ENCODE data around the gene SDC4.

The SDC4 gene

DNA sequence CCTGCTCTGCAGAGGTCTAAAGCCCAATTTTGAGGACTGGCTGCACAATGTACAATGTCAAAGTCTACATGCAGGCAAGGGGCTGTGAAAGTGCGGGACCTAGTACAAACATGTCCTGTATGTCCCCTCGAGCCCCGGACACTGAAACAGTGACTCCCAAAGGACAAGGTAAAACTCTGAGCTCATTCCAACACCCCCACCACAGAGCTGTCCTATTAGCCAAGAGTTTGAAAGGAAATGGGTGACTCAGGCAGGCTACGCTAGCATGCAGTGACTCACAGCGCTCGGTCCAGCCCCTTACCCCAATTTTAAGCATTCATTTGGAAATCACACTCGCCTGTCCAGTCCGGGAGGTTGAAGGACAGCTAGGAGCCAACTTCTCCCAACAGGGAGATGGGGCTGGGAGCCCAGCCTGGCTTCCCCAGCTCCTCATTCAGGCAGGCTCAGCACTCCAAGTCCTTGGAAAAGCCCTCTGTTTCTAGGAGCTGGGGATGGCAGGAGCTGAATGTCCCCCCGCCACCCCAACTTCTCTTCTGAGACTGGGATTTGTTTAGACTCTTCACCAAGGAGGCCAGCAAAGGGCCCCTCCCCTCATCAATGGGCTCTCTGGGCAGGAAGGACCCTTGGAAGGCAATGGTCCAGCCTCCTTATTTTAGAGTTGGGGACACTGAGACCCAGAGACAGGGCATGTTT, 3.9 kb downstream of the SDC4 start:
- no peak for DNase-seq (ENCODE audit: low read depth in 2 of 3, low spot score in 1 of 3)

DNA sequence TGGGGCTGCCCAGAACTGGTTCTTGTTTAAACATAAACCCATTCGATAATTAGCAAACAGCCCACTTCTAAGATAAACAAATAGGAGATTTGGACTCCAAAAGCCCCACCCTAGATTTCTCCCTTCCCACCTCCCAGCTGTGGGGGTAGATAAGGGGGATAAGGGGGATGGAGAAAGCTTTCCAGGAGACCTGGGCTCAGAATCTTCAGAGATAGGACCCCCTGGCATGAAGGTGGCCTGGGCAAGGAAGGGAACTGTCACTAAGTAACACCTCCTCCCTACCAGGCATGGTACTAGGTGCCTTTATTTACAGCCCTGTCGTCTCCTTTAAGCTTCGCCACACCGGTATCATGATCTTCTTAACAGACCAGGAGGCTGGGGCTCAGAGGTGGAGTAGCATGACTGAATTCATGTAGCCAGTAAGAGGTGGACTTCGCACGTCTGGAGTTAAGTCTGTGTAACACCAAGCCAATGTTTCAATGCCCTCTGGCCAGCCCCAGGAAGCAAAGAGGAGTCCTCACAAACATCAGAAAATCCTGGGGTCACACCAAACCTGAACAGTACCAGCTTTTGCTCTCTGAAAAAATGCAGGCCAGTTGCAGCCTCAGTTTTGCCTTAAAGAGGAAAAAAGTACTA, 4.6 kb downstream of the SDC4 start:
- no peak for DNase-seq (ENCODE audit: low read depth in 2 of 3, low spot score in 1 of 3)

GRCh38 chr20:45342855-45343531, 5.2 kb downstream of the SDC4 start:
- DNase-seq (ENCODE audit: low read depth in 2 of 3, low spot score in 1 of 3): no peak

GRCh38 chr20:45341939-45342854, 6.0 kb downstream of the SDC4 start:
- DNase-seq (ENCODE audit: low read depth in 2 of 3, low spot score in 1 of 3): no peak

GRCh38 chr20:45341579-45341938, 6.7 kb downstream of the SDC4 start:
- DNase-seq (ENCODE audit: low read depth in 2 of 3, low spot score in 1 of 3): no peak

- no peak for DNase-seq (ENCODE audit: low read depth in 2 of 3, low spot score in 1 of 3)
Observed at GRCh38 chr20:45340951-45341350, 7.3 kb downstream of the SDC4 start.

DNA sequence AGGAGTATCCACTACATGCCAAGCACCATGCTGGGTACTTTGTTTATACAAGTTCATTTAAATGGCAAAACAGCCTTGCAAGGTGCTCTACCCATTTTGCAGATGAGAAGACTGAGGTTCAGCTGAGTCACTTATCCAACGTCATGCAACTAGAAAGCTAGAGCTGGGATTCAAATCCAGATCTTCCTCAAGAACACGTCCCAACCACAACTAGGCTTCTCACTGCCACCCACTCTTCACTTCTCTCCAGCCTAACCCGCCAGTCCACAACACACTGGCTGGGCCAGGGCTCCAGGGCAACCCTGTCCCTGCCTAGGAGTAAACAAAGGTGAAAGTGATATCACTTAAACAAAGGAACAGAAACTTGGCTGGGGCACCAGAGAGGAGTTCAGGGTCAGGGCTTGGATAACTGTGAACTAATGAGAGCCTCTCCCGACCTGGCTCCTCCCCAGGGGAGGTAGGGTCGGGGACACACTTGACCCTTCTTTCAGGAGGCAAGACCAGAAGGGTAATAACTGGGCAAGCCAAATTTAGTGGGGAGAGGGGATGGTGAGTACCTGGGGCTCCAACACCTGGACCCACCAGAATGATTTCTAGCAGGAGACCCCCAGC, 7.9 kb downstream of the SDC4 start:
- DNase-seq (ENCODE audit: low read depth in 2 of 3, low spot score in 1 of 3): no peak

DNA sequence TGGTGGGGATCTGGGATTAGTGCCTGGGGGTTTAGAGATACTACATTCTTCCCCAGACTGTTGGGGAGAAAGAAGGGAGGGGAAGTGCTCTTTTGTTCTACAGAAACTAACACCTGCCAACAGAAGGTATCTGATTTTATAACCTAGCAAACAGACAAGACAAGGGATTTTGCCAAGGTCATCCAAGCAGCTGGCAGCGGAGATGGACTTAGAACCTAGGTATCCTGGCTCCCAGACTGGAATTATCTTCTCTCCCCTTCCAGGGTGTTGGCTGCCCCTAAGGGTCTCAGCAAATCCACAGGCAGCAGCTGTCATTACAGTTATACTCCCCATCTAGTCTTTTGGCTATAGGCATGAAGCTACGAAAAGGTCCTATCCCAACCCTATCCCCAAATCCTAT, 8.4 kb downstream of the SDC4 start:
- DNase-seq (ENCODE audit: low read depth in 2 of 3, low spot score in 1 of 3): no peak

- DNase-seq (ENCODE audit: low read depth in 2 of 3, low spot score in 1 of 3): no peak
Observed at GRCh38 chr20:45339084-45339483, 9.1 kb downstream of the SDC4 start.

DNA sequence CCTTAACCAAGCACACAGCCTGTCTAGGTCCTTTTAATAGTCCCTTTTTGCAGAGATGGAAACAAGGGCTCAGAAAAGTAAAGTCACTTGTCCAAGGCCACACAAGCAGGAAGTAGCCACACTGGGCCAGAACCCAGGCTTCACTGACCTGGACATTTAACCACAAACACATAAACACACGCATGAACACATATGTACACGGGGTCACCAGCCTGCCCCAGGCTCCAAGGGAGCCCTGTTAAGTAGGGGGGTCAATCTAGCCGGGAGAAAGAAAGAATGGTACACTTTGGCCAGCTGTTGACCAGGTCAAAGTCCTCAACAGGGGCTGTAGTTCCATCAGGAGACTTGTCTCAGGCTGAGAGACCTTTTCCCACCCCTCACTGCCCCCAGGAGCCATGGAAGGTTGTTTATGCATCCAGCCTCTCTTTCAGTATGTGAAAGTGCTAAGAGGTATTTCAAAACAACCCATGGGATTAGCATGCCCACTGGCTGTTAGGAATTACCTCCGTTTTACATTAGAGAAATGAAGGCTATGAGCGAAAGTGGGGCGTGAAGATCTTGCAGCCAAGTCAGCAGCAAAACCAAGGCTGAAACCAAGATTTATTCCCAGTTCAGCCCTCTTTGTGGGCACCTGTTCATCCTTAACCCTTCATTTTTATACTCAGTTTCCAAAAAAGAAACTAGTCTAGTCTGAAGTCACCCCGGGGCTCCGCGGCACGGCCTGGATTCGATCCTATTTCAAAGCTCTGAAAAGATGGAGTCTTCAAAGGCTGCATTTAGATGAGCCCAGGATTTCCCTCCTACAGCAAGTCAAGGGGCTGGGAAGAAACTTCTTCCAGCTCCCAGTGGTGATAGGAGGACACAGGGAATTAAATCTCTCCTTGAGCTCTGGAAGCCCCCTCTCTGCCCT, 9.8 kb downstream of the SDC4 start:
- DNase-seq (ENCODE audit: low read depth in 2 of 3, low spot score in 1 of 3): no peak

DNA sequence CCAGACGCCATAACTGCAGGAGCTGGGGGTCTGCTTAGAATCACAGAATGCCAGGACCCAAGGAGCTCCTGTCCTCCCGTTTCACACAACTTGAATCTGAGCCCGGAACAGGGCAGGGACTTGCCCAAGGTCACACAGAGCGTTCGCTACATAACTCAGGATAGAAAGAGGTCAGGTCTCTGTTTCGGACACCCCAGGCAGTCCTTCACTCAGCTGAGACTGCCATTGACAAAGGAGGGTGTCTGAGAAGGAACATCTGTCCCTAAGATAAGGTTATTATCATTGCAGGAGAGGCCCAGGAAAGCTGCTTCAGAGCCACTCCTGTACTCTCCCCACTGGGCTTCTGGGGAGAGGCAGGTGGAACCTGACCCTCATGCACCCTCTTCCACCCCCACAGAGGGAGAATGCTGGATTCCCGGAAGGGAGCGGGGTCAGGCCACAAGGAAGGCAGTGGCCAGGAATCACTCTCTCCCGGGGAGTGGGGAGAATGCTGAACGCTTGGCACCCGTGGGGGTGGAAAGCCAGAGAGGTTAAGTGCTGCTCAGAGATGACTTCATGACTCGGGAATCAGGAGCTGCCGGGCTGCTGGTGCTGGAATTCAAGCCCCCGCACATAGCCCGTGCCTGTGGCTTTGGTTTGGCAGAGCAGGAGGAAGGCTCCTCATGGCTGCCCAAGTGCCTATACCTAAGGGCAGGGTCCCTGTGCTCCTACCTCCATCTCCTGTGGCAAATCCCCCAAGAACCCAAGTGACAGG, 10.7 kb downstream of the SDC4 start:
- DNase-seq (ENCODE audit: low read depth in 2 of 3, low spot score in 1 of 3): no peak

- DNase-seq (ENCODE audit: low read depth in 2 of 3, low spot score in 1 of 3): no peak
Observed at GRCh38 chr20:45336530-45337366, 11.5 kb downstream of the SDC4 start.

DNA sequence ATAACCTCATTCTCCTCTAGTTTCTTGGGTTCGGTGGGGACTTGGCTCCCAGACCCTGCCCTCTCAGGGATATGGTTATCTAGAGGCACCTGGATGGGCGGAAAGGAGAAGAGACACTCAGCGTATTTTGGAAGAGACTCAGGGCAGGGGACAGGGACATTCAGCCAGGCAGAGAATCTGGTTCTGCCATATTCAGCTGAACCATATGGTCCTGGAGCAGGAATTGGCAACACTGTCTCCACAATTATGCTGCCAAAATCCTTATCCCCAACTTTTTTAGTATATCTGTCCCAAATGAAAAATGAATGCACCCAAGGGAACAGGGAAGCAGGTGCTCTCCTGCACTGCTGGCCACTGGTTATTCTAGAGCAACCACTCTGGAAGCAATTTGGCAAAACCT, 17.7 kb downstream of the SDC4 start:
- DNase-seq (ENCODE audit: low read depth in 2 of 3, low spot score in 1 of 3): no peak

- no peak for DNase-seq (ENCODE audit: low read depth in 2 of 3, low spot score in 1 of 3)
Observed at GRCh38 chr20:45329497-45330319, 18.5 kb downstream of the SDC4 start.

- DNase-seq (ENCODE audit: low read depth in 2 of 3, low spot score in 1 of 3): no peak
Observed at GRCh38 chr20:45328451-45328850, 19.8 kb downstream of the SDC4 start.

- DNase-seq (ENCODE audit: low read depth in 2 of 3, low spot score in 1 of 3): no peak
Observed at GRCh38 chr20:45325371-45325770, 22.9 kb downstream of the SDC4 start.

DNA sequence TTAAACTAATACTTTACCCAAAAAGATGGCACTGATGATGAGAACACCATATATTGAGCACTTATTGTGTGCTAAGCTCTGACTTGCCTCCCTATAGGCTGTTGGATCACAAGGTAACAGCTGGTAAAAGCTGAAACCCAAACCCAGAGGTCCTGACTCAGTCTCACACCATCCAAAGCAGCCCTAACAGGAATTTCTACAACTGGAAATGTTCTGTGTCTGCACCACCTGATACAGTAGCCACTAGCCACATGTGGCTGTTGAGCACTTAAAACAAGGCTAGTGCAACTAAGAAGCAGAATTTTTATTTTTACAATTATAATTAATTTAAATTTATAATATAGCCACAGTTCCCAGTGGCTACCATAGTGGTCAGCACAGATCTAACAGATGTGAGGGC, 24.5 kb downstream of the SDC4 start:
- DNase-seq (ENCODE audit: low read depth in 2 of 3, low spot score in 1 of 3): no peak

GRCh38 chr20:45322952-45323383, 25.3 kb downstream of the SDC4 start:
- no peak for DNase-seq (ENCODE audit: low read depth in 2 of 3, low spot score in 1 of 3)
